Ovary (tissue), 9 donors: Measurements from ENCODE around the gene RYR3. TPM values are rescaled to one million over a fixed set of nuclear protein-coding genes. Genes with fewer than 3 reads are reported as not detected.
A peak's percentile ranks its signal among the peaks of the same experiment; 100 is the strongest.

ENCODE experiments used
- DNase-seq, 5 donors: peaks; one replicate each; pipeline ENCODE4 v3.0.0-alpha.2; 2019 to 2020
- H3K27ac ChIP-seq, 2 donors: fragments of 200-600 bp; one replicate each; pipeline versions ENCODE4 v1.5.1 to v1.8.0; 2019 to 2022
- H3K27me3 ChIP-seq: fragments of 200-600 bp; one replicate; pipeline ENCODE4 v1.8.0; 2022
- H3K36me3 ChIP-seq: fragments of 200-600 bp; sonication (generic); one replicate; pipeline ENCODE4 v1.5.1; 2019
- H3K4me1 ChIP-seq: one replicate; pipeline ENCODE4 v1.8.1; 2013; ENCODE audit warnings: mild to moderate bottlenecking, moderate library complexity; ENCODE audit not compliant: insufficient read depth
- H3K4me3 ChIP-seq: fragments of 200-600 bp; sonication (generic); one replicate; pipeline ENCODE4 v1.5.1; 2017
- H3K9me3 ChIP-seq, 2 donors: fragments of 200-600 bp in 1 of 2; sonication (generic) in 1 of 2; one replicate each; pipeline versions ENCODE4 v1.5.1 to v1.8.1; 2013 to 2019; ENCODE audit warnings: mild to moderate bottlenecking in 1 of 2, moderate library complexity in 1 of 2
- EP300 ChIP-seq: sonication (generic); formaldehyde crosslinking; IDR thresholded peaks from one replicate; pipeline ENCODE4 v1.6.1; 2017; ENCODE audit warnings: antibody characterized with exemption
- POLR2A ChIP-seq: fragments of 450-650 bp; IDR thresholded peaks from one replicate; pipeline ENCODE4 v1.6.1; 2017; ENCODE audit warnings: antibody characterized with exemption, mild to moderate bottlenecking, moderate library complexity
- WGBS, 3 donors: extraction: QIAGEN DNeasy Blood & Tissue Kit in 1 of 3; methylation state at CpG; one replicate each; pipeline versions ENCODE4 v1.1.5 to v1.1.7; 2013 to 2017; 5-methylcytosine and 5-hydroxymethylcytosine counted together
- intact Hi-C, 4 donors: fragments of 100-400 bp; cut with DNase I; formaldehyde crosslinking; loops; one replicate each; pipeline versions ENCODE4 v1.11.0 to v1.15.1; 2022 to 2023
- polyA plus RNA-seq, 2 donors: library from polyadenylated mRNA; stranded (reverse); fragments of 200-250 nt in 1 of 2; fragments of 350-450 nt in 1 of 2; fragmentation: Illumina TruSeq in 1 of 2; extraction: RNeasy Lipid Tissue Mini Kit (QIAGEN cat#74804) in 1 of 2; gene quantifications; one replicate each; pipeline ENCODE4 v1.2.3, GENCODE V29; 2013 to 2014
- total RNA-seq, 7 donors: library from RNA; depleted of rRNA in 2 of 7; stranded (reverse); fragments of >200 nt in 2 of 7; fragmentation: NEBNext Ultra II Directional in 3 of 7; extraction: Animal tissue kit (Norgen Biotek cat#: 25700) in 3 of 7; gene quantifications; one replicate each; pipeline versions ENCODE4 v1.1.0 to v1.2.4, GENCODE V29; 2016 to 2023
- TF ChIP-seq, protein P1 (sequence below), 3 donors: fragments of 450-650 bp in 2 of 3; fragments of 200-600 bp in 1 of 3; IDR thresholded peaks; one replicate each; pipeline versions ENCODE4 v1.5.1 to v1.8.0; 2016 to 2022; ENCODE audit warnings: antibody characterized with exemption in 3 of 3, mild to moderate bottlenecking in 1 of 3
- donor health status: DM: no; HTN: no; CAD: no; lungs with moderate emphysema.
- donor health status: DM: no; HTN: no; CAD: no.
- donor health status: Bipolar disorder and iron deficiency.
- donor health status: DM: yes; HTN: yes; CAD: no.
- donor health status: DM: no; HTN: no; CAD: no.
- donor health status: DM: yes; HTN: yes; CAD: no.

RYR3 gene
- total and polyA plus RNA-seq, 9 donors, result 0.52 to 6.0 (median 0.96) TPM

DNA sequence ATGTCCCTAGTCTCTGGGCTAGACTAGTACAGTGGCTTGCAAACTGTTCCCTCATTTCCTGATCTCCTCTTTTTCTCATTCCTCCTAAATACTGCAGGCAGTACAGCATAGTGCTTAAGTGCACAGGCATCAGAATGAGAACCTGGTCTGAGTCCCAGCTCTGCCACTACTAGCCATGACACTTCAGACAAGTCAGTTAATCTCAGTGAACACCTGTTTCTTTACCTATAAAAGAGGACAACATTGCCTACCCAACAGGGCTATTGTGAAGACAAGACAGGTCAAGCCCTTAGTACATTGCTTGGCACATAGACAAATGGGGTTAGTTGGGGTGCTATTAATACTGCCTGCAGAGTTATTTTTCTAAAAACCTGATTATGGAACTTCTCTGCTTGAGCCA is 113.3 kb downstream of the RYR3 start:
- TF ChIP-seq, protein P1, sequence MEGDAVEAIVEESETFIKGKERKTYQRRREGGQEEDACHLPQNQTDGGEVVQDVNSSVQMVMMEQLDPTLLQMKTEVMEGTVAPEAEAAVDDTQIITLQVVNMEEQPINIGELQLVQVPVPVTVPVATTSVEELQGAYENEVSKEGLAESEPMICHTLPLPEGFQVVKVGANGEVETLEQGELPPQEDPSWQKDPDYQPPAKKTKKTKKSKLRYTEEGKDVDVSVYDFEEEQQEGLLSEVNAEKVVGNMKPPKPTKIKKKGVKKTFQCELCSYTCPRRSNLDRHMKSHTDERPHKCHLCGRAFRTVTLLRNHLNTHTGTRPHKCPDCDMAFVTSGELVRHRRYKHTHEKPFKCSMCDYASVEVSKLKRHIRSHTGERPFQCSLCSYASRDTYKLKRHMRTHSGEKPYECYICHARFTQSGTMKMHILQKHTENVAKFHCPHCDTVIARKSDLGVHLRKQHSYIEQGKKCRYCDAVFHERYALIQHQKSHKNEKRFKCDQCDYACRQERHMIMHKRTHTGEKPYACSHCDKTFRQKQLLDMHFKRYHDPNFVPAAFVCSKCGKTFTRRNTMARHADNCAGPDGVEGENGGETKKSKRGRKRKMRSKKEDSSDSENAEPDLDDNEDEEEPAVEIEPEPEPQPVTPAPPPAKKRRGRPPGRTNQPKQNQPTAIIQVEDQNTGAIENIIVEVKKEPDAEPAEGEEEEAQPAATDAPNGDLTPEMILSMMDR (IDR thresholded peaks at IDR 0.05), result no peak
- TF ChIP-seq EP300, result no peak
- no peak for TF ChIP-seq POLR2A
- DNase-seq, result no peak
- no peak overlapping the region for H3K27ac ChIP-seq
- intact Hi-C loops, result no loop called here
- no peak overlapping the region for H3K4me3 ChIP-seq
- H3K9me3 ChIP-seq, result no peaks in the 10 kb centered on the region
- no peaks in the 10 kb centered on the region for H3K36me3 ChIP-seq
- H3K4me1 ChIP-seq, result no peaks in the 10 kb centered on the region
- no peaks in the 10 kb centered on the region for H3K27me3 ChIP-seq

DNA sequence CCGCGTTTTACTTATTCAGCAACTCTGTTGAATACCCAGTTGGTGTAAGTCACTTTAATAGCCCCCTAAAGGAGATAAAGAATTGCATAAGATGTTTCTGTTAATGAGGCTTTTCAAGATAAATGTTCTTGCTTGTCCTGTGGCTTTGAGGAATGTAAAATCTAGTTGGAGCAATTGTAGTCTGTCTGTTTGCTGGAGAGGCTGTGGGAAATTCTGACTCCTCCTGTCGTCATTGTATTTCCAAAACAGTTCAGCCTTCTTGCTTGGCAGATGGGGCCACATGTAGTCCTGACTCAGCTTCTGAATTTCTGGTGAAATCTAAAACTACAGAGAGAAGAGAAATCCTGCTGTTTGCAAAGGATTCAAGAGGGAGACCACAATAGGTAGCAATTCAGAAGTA is 114.4 kb downstream of the RYR3 start:
- Histone ChIP-seq H3K36me3 (no peaks in the 10 kb centered on the region), H3K4me3 (no peak overlapping the region), H3K9me3 (no peaks in the 10 kb centered on the region), H3K27me3 (no peaks in the 10 kb centered on the region), H3K4me1 (no peaks in the 10 kb centered on the region), H3K27ac (no peak overlapping the region)
- 29 to 37% (median 33%) methylated on average over 3 of the region's 3 CpGs for WGBS, 3 donors
- peak in 1 of 5 donors; percentile 34 for DNase-seq
- TF ChIP-seq EP300, result no peak
- TF ChIP-seq, protein P1 (IDR thresholded peaks at IDR 0.05), result no peak
- TF ChIP-seq POLR2A, result no peak
- intact Hi-C loops, result no loop called here

GRCh38 chr15:33430577-33430976 is 119.8 kb downstream of the RYR3 start:
- intact Hi-C loops, result no loop called here
- DNase-seq, result no peak
- H3K27me3 ChIP-seq, result no peaks in the 10 kb centered on the region
- 50 to 71% (median 60%) methylated on average over 5 of the region's 5 CpGs for WGBS, 3 donors
- H3K36me3 ChIP-seq, result no peaks in the 10 kb centered on the region
- no peak for TF ChIP-seq POLR2A
- TF ChIP-seq, protein P1 (IDR thresholded peaks at IDR 0.05), result no peak
- no peak for TF ChIP-seq EP300
- H3K4me1 ChIP-seq, result no peaks in the 10 kb centered on the region
- no peak overlapping the region for H3K27ac ChIP-seq
- no peak overlapping the region for H3K4me3 ChIP-seq
- H3K9me3 ChIP-seq, result no peaks in the 10 kb centered on the region

DNA sequence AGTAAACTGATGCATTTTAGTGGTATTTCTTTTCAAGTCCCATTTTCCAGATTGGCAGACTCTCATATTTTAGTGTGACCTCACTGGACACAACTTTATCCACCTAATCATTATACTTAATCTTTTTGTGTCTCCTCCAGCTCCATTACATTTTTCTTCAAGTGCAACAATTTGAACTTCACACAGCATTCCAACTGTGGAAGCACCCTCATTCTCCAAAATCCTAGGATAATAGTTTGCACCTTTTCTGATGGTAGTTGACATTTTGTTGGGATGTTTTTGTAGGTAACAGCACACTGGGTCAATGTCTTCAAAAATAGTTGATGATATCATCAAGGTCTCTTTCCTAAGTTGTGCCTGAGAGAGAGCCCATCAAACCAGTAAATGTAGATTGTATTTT is 123.1 kb downstream of the RYR3 start:
- no peak overlapping the region for H3K27ac ChIP-seq
- no peaks in the 10 kb centered on the region for H3K27me3 ChIP-seq
- H3K4me3 ChIP-seq, result no peak overlapping the region
- DNase-seq, result no peak
- intact Hi-C loops, result no loop called here
- H3K9me3 ChIP-seq, result no peaks in the 10 kb centered on the region
- TF ChIP-seq, protein P1 (IDR thresholded peaks at IDR 0.05), result no peak
- no peaks in the 10 kb centered on the region for H3K4me1 ChIP-seq
- H3K36me3 ChIP-seq, result no peaks in the 10 kb centered on the region

DNA sequence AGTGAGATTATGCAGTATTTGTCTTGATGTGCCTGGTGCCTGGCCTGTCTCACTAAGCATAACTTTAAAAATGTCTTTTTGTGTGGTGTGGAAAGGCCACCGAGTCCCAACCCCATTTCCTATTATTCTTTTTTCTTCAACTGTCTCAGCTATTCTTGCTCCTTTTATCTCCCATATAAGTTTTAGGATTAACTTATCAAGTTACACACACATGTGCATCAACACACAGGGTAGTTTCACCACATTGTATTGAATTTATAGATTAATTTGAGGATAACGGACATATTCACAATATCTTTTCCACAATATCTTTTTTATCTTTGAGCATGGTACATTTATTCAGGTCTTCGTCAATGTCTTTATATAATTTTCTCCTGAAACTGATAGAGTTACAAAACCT is 127.6 kb downstream of the RYR3 start:
- H3K27ac ChIP-seq, result no peak overlapping the region
- H3K36me3 ChIP-seq, result no peaks in the 10 kb centered on the region
- H3K9me3 ChIP-seq, result no peaks in the 10 kb centered on the region
- TF ChIP-seq, protein P1 (IDR thresholded peaks at IDR 0.05), result no peak
- no peak for TF ChIP-seq EP300
- no peak for TF ChIP-seq POLR2A
- intact Hi-C loops, result no loop called here
- H3K4me1 ChIP-seq, result no peaks in the 10 kb centered on the region
- WGBS, 3 donors, result 84 to 93% (median 89%) methylated on average over 3 of the region's 3 CpGs
- no peak overlapping the region for H3K4me3 ChIP-seq
- no peaks in the 10 kb centered on the region for H3K27me3 ChIP-seq
- no peak for DNase-seq
